Spleen (tissue), 11 donors: ENCODE measurements around the gene ADGRG4. TPM values are rescaled to one million over a fixed set of nuclear protein-coding genes. Genes with fewer than 3 reads are reported as not detected.

ENCODE experiments used
- DNase-seq: peaks from one replicate; pipeline ENCODE4 v3.0.0-alpha.2; 2020
- H3K27ac ChIP-seq, 8 donors: fragments of 200-600 bp; sonication (generic) in 7 of 8; 1 replicate in 4 of 8; 2 replicates in 4 of 8; pipeline versions ENCODE4 v1.5.0 to v1.8.0; 2016 to 2021; ENCODE audit warnings: inconsistent platforms in 4 of 8, mild to moderate bottlenecking in 4 of 8, moderate library complexity in 1 of 8
- H3K27me3 ChIP-seq, 7 donors: fragments of 200-600 bp; sonication (generic) in 6 of 7; replicated peaks in 1 of 7; 1 replicate in 4 of 7; 2 replicates in 3 of 7; pipeline versions ENCODE4 v1.5.0 to v1.8.0; 2016 to 2021; ENCODE audit warnings: inconsistent platforms in 3 of 7, mild to moderate bottlenecking in 1 of 7
- H3K36me3 ChIP-seq, 6 donors: fragments of 200-600 bp; sonication (generic) in 5 of 6; 1 replicate in 4 of 6; 2 replicates in 2 of 6; pipeline versions ENCODE4 v1.5.0 to v1.8.0; 2016 to 2021; ENCODE audit warnings: inconsistent platforms in 2 of 6
- H3K4me1 ChIP-seq, 6 donors: fragments of 200-600 bp; sonication (generic) in 5 of 6; 1 replicate in 3 of 6; 2 replicates in 3 of 6; pipeline versions ENCODE4 v1.5.0 to v1.8.0; 2016 to 2021; ENCODE audit warnings: inconsistent platforms in 3 of 6
- H3K4me3 ChIP-seq, 8 donors: fragments of 200-600 bp; sonication (generic) in 7 of 8; 1 replicate in 4 of 8; 2 replicates in 4 of 8; pipeline versions ENCODE4 v1.5.0 to v1.8.0; 2016 to 2021; ENCODE audit warnings: inconsistent platforms in 4 of 8, mild to moderate bottlenecking in 4 of 8, moderate library complexity in 2 of 8
- H3K9me3 ChIP-seq, 8 donors: fragments of 200-600 bp; sonication (generic) in 7 of 8; 1 replicate in 4 of 8; 2 replicates in 4 of 8; pipeline versions ENCODE4 v1.5.0 to v1.8.0; 2016 to 2021; ENCODE audit warnings: inconsistent platforms in 4 of 8
- POLR2A ChIP-seq, 3 donors: fragments of 450-650 bp; IDR thresholded peaks; one replicate each; pipeline ENCODE4 v1.5.1; 2017; ENCODE audit warnings: antibody characterized with exemption in 3 of 3, mild to moderate bottlenecking in 1 of 3
- POLR2AphosphoS5 ChIP-seq, 3 donors: sonication (generic); formaldehyde crosslinking; IDR thresholded peaks; one replicate each; pipeline ENCODE4 v1.5.1; 2017; ENCODE audit warnings: antibody characterized with exemption in 3 of 3
- WGBS, 5 donors: extraction: QIAGEN DNeasy Blood & Tissue Kit in 3 of 5; methylation state at CpG; one replicate each; pipeline versions ENCODE4 v1.1.5 to v1.1.7; 2013 to 2018; 5-methylcytosine and 5-hydroxymethylcytosine counted together
- intact Hi-C: fragments of 100-400 bp; cut with DNase I; formaldehyde crosslinking; loops from one replicate; pipeline ENCODE4 v1.15.0; 2023; ENCODE audit warnings: low total_unique reads
- polyA plus RNA-seq, 3 donors: library from polyadenylated mRNA; stranded (reverse); fragments of 200-250 nt; gene quantifications; one replicate each; pipeline ENCODE4 v1.2.1, GENCODE V29; 2013
- total RNA-seq, 7 donors: library from RNA; depleted of rRNA in 3 of 7; stranded (reverse); fragments of >200 nt in 3 of 7; fragmentation: NEBNext Ultra II Directional in 4 of 7; extraction: Animal tissue kit (Norgen Biotek cat#: 25700) in 4 of 7; gene quantifications; one replicate each; pipeline versions ENCODE4 v1.1.0 to v1.2.1, GENCODE V29; 2016 to 2021
- TF ChIP-seq, protein P1 (sequence below), 11 experiments: fragments of 200-600 bp in 7 of 11; fragments of 450-650 bp in 4 of 11; sonication (generic) in 4 of 11; IDR thresholded peaks in 8 of 11; conservative IDR thresholded peaks in 3 of 11; 1 replicate in 7 of 11; 2 replicates in 4 of 11; pipeline versions ENCODE4 v1.4.0 to v1.8.0; 2016 to 2021; ENCODE audit warnings: antibody characterized with exemption in 11 of 11, inconsistent platforms in 4 of 11, mild to moderate bottlenecking in 1 of 11
- donor health status: healthy with polysubstance abuse.
- donor health status: DM: no; HTN: no; CAD: no; lungs with moderate emphysema.
- donor health status: DM: no; HTN: no; CAD: no.
- donor health status: Bipolar disorder and iron deficiency.
- donor health status: healthy.
- donor health status: DM: no; HTN: no; CAD: no.
- donor health status: DM: yes; HTN: yes; CAD: no.

ADGRG4 gene
- total and polyA plus RNA-seq, 10 donors: under 0.01 to 0.09 (median 0.03) TPM; not detected in 5

DNA sequence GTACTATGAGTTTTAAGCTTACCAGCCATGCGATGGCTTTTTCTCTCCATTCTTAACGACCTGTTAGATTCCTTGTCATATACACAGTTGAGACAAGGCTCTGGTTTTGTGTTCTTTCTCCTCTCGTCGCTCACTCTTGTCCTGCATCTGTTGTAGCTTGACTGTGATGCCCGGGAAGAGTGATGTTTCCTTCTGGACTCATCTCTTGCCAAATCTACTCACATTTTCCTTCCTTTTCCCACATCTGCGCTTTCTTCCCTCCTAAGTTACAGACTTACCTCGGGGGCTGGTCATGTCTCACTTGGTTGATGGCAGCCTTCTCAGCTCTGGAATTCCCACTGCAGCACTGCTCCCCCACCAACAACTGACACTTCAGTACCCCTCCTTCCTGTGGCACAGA lies 44.7 kb upstream of the ADGRG4 start:
- peaks cover 0 to under 1% (median 0%) of the 10 kb centered on the region in 7 donors for H3K27me3 ChIP-seq
- intact Hi-C loops: no loop called here
- H3K9me3 ChIP-seq: no peaks in the 10 kb centered on the region
- H3K4me1 ChIP-seq: peaks cover 0 to 7% (median 2%) of the 10 kb centered on the region in 6 donors
- DNase-seq: no peak
- no peak overlapping the region for H3K4me3 ChIP-seq
- WGBS, 5 donors: 46 to 81% (median 53%) methylated on average over 7 of the region's 7 CpGs
- no peak overlapping the region for H3K27ac ChIP-seq
- TF ChIP-seq, protein P1, sequence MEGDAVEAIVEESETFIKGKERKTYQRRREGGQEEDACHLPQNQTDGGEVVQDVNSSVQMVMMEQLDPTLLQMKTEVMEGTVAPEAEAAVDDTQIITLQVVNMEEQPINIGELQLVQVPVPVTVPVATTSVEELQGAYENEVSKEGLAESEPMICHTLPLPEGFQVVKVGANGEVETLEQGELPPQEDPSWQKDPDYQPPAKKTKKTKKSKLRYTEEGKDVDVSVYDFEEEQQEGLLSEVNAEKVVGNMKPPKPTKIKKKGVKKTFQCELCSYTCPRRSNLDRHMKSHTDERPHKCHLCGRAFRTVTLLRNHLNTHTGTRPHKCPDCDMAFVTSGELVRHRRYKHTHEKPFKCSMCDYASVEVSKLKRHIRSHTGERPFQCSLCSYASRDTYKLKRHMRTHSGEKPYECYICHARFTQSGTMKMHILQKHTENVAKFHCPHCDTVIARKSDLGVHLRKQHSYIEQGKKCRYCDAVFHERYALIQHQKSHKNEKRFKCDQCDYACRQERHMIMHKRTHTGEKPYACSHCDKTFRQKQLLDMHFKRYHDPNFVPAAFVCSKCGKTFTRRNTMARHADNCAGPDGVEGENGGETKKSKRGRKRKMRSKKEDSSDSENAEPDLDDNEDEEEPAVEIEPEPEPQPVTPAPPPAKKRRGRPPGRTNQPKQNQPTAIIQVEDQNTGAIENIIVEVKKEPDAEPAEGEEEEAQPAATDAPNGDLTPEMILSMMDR (IDR thresholded peaks at IDR 0.05 in 8 of 11, conservative IDR thresholded peaks at IDR 0.05 in 3 of 11): no peak
- TF ChIP-seq POLR2A (IDR thresholded peaks at IDR 0.05): no peak
- TF ChIP-seq POLR2AphosphoS5 (IDR thresholded peaks at IDR 0.05): no peak
- no peaks in the 10 kb centered on the region for H3K36me3 ChIP-seq

DNA sequence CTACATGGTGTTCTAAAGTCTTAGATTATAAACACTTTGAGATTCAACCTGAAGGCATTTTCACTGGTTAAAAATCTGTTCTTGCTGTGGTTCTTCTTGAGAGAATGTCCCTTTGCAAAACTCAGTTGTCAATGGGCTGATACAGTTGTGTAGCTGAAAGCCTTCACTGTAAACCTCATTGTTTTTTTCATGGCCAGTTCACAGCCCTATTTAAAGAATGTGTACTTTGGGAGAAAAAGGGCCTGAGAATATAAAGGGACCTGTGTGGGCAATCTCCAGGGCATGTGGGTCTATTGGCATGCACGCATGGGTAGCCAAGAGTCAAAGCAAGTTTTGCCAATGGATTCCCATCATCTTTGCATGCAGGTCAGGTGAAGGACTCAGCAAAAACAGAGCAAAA lies 41.8 kb upstream of the ADGRG4 start:
- Histone ChIP-seq H3K36me3 (no peaks in the 10 kb centered on the region), H3K27ac (peak overlapping the region in 2 of 8 donors; percentile 11 to 21), H3K9me3 (no peaks in the 10 kb centered on the region), H3K4me1 (peaks cover 0 to 3% (median 0%) of the 10 kb centered on the region in 6 donors), H3K27me3 (no peaks in the 10 kb centered on the region), H3K4me3 (no peak overlapping the region)
- TF ChIP-seq, protein P1 (IDR thresholded peaks at IDR 0.05 in 8 of 11, conservative IDR thresholded peaks at IDR 0.05 in 3 of 11): no peak
- TF ChIP-seq POLR2AphosphoS5 (IDR thresholded peaks at IDR 0.05): no peak
- TF ChIP-seq POLR2A (IDR thresholded peaks at IDR 0.05): no peak
- intact Hi-C loops: no loop called here
- WGBS, 5 donors: 77 to 100% (median 91%) methylated on average over 1 of the region's 1 CpG
- DNase-seq: no peak

DNA sequence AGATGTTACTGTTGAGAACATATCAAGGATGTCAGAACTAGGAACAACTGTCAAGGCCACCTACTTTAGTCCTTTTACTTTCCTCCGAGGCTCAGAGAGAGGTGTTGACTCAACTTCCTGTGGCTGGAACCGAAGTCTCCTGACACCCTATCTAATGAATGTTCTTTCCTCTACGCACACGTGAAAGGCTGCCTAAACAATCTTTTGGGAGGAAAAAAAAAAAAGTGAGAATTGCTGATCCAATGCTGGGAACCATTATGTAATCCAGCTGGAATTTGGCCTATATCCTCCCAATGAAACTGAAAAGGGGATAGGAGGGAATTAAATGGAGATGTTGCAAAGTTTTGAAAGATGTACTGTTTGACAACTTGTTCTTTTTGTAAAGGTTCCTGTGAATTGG lies 41.2 kb upstream of the ADGRG4 start:
- H3K27ac ChIP-seq: peak overlapping the region in 2 of 8 donors; percentile 11 to 21
- no peaks in the 10 kb centered on the region for H3K36me3 ChIP-seq
- peaks cover 0 to 3% (median 0%) of the 10 kb centered on the region in 6 donors for H3K4me1 ChIP-seq
- H3K27me3 ChIP-seq: no peaks in the 10 kb centered on the region
- intact Hi-C loops: no loop called here
- H3K9me3 ChIP-seq: no peaks in the 10 kb centered on the region
- 3 to 26% (median 7%) methylated on average over 4 of the region's 4 CpGs for WGBS, 5 donors
- no peak overlapping the region for H3K4me3 ChIP-seq
- no peak for DNase-seq
- TF ChIP-seq POLR2AphosphoS5 (IDR thresholded peaks at IDR 0.05) (no peak), POLR2A (IDR thresholded peaks at IDR 0.05) (no peak)
- TF ChIP-seq, protein P1 (IDR thresholded peaks at IDR 0.05 in 8 of 11, conservative IDR thresholded peaks at IDR 0.05 in 3 of 11): no peak

DNA sequence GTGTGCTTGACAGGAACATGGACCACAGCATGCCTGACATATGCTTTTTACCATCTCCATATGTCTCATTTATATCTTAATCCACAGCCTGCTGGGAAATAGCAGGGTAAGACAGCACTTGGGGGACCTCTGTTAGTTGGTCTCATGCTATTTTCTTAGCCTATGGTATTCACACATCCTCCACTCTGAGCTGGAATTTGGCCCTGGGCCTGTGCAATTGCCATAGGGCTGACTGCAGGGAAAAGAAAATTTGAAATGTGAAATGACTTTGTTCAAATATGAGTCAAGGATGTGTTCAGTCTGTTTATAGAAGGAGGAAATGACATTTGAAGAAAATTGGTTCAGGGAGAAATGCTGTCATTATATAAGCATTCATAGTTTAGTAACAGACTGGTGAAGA lies 40.0 kb upstream of the ADGRG4 start:
- Histone ChIP-seq H3K4me1 (peaks cover 0 to 3% (median 0%) of the 10 kb centered on the region in 6 donors), H3K36me3 (no peaks in the 10 kb centered on the region), H3K4me3 (no peak overlapping the region), H3K9me3 (no peaks in the 10 kb centered on the region), H3K27ac (no peak overlapping the region), H3K27me3 (no peaks in the 10 kb centered on the region)
- no peak for DNase-seq
- no peak for TF ChIP-seq POLR2A (IDR thresholded peaks at IDR 0.05)
- TF ChIP-seq, protein P1 (IDR thresholded peaks at IDR 0.05 in 8 of 11, conservative IDR thresholded peaks at IDR 0.05 in 3 of 11): no peak
- TF ChIP-seq POLR2AphosphoS5 (IDR thresholded peaks at IDR 0.05): no peak
- intact Hi-C loops: loop anchor here (10.0 kb wide), 1 partner anchor 236 kb away; no protein-coding TSS in a partner anchor
